Measurements from ENCODE around the gene CTNNA2. TPM values are rescaled to one million over a fixed set of nuclear protein-coding genes. Genes with fewer than 3 reads are reported as not detected.
A peak's percentile ranks its signal among the peaks of the same experiment; 100 is the strongest.

The CTNNA2 gene
- total and polyA plus RNA-seq, 9 of the 15 experiments (the other 6 are each of a cell fraction or from before 2014, with no cell fraction given), result 0.03 to 0.40 (median 0.15) TPM

GRCh38 chr2:80351231-80351630 lies 838.4 kb downstream of the CTNNA2 start (continued):
- TF ChIP-seq, protein P1, sequence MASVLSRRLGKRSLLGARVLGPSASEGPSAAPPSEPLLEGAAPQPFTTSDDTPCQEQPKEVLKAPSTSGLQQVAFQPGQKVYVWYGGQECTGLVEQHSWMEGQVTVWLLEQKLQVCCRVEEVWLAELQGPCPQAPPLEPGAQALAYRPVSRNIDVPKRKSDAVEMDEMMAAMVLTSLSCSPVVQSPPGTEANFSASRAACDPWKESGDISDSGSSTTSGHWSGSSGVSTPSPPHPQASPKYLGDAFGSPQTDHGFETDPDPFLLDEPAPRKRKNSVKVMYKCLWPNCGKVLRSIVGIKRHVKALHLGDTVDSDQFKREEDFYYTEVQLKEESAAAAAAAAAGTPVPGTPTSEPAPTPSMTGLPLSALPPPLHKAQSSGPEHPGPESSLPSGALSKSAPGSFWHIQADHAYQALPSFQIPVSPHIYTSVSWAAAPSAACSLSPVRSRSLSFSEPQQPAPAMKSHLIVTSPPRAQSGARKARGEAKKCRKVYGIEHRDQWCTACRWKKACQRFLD (CRISPR knock-in tag; IDR thresholded peaks at IDR 0.05), result no peak
- no peak for TF ChIP-seq PML (IDR thresholded peaks at IDR 0.05; ENCODE audit: low read length)
- TF ChIP-seq U2AF1 (optimal IDR thresholded peaks at IDR 0.05; ENCODE audit: low read depth, low read length), result no peak
- no peak for TF ChIP-seq MAFK (IDR thresholded peaks at IDR 0.05; ENCODE audit: low read length)

DNA sequence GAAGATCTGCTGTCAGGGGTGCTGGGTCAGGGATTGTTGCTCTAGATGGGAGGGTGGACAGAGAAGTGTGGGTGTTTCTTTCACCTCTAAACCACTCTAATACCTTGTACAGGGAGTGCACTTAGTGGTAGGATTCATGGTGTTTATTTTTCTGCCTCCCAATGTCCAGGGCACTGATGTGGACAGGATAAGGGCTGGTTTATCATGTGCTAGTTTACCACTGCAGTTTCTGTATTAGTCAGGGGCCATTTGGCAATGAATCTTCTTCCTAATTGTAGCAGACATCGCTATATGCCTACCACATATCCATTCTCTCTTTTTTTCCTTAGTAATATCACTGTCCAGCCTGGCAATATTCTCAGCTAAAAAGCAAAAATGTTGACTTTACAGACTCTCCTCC lies 842.0 kb downstream of the CTNNA2 start:
- H2AFZ ChIP-seq (ENCODE audit: low read depth, low read length), result peak overlapping the region; percentile 64
- no peak overlapping the region for H3K4me3 ChIP-seq
- no peaks in the 10 kb centered on the region for H3K9me1 ChIP-seq (ENCODE audit: control insufficient read depth, insufficient read depth, low read length)
- no peaks in the 10 kb centered on the region for H4K20me1 ChIP-seq (replicated peaks; ENCODE audit: control insufficient read depth, insufficient read depth, low read length)
- DNase-seq (ENCODE audit: extremely low read depth in 1 of 4, low spot score in 3 of 4) (no peak), FAIRE-seq (no peak), ATAC-seq (no peak)
- TF ChIP-seq, protein P2, sequence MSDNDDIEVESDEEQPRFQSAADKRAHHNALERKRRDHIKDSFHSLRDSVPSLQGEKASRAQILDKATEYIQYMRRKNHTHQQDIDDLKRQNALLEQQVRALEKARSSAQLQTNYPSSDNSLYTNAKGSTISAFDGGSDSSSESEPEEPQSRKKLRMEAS (CRISPR knock-in tag; IDR thresholded peaks at IDR 0.05), result no peak
- TF ChIP-seq OTX1 (CRISPR knock-in tag; IDR thresholded peaks at IDR 0.05), result no peak
- TF ChIP-seq, protein P3, sequence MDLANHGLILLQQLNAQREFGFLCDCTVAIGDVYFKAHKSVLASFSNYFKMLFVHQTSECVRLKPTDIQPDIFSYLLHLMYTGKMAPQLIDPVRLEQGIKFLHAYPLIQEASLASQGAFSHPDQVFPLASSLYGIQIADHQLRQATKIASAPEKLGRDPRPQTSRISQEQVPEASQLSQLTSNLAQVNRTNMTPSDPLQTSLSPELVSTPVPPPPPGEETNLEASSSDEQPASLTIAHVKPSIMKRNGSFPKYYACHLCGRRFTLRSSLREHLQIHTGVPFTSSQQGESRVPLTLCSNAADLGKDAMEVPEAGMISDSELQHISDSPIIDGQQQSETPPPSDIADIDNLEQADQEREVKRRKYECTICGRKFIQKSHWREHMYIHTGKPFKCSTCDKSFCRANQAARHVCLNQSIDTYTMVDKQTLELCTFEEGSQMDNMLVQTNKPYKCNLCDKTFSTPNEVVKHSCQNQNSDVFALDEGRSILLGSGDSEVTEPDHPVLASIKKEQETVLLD (IDR thresholded peaks at IDR 0.05), result no peak
- TF ChIP-seq, protein P4, sequence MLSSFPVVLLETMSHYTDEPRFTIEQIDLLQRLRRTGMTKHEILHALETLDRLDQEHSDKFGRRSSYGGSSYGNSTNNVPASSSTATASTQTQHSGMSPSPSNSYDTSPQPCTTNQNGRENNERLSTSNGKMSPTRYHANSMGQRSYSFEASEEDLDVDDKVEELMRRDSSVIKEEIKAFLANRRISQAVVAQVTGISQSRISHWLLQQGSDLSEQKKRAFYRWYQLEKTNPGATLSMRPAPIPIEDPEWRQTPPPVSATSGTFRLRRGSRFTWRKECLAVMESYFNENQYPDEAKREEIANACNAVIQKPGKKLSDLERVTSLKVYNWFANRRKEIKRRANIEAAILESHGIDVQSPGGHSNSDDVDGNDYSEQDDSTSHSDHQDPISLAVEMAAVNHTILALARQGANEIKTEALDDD (IDR thresholded peaks at IDR 0.05), result peak; percentile 52; the same call in 1 of the 2 replicates
- 21% methylated on average over 1 of the region's 1 CpG for WGBS (ENCODE audit: insufficient coverage, low coverage, missing lambda C conversion rate)
- POLR2A ChIA-PET, result no interaction called here
- in situ Hi-C loops (cut with MboI), result no loop called here
- peaks cover 0 to 3% of the 10 kb centered on the region in 2 experiments; a peak in 2 of 5 replicates for H3K4me1 ChIP-seq (replicated peaks in 1 of 2; ENCODE audit: control insufficient read depth in 2 of 2, insufficient read depth in 2 of 2, low read length in 2 of 2)
- no peak overlapping the region for H3K9ac ChIP-seq (ENCODE audit: insufficient read depth in 1 of 2, low read depth in 2 of 2, low read length in 2 of 2)
- no peak overlapping the region for H3K4me2 ChIP-seq (ENCODE audit: insufficient read depth, low read length)
- H3K79me2 ChIP-seq (ENCODE audit: control insufficient read depth, insufficient read depth, low read length), result no peaks in the 10 kb centered on the region
- CTCF ChIA-PET (ENCODE audit: low intra/inter-chr PET ratio), result no interaction called here
- intact Hi-C loops (cut with micrococcal nuclease), result no loop called here
- no TSS peak for BruUV-seq (replicated peaks)
- no peaks in the 10 kb centered on the region for H3K9me3 ChIP-seq (replicated peaks; ENCODE audit: control insufficient read depth, insufficient read depth, low read depth, low read length)
- H3K27me3 ChIP-seq (ENCODE audit: control insufficient read depth in 2 of 2, insufficient read depth in 2 of 2, low read length in 2 of 2), result no peaks in the 10 kb centered on the region
- H3K36me3 ChIP-seq (ENCODE audit: control insufficient read depth, insufficient read depth, low read length), result no peaks in the 10 kb centered on the region
- no peak overlapping the region for H3K27ac ChIP-seq (ENCODE audit: extremely low read depth, low read depth, low read length)

Measured in K562 (cell line).